ENCODE data around the gene ZFP64.
"Not testable (repeated sequence)": the region's sequence is repeated elsewhere in the genome, so short reads cannot be mapped to it uniquely, and the experiment has no call there.

ZFP64 gene

DNA sequence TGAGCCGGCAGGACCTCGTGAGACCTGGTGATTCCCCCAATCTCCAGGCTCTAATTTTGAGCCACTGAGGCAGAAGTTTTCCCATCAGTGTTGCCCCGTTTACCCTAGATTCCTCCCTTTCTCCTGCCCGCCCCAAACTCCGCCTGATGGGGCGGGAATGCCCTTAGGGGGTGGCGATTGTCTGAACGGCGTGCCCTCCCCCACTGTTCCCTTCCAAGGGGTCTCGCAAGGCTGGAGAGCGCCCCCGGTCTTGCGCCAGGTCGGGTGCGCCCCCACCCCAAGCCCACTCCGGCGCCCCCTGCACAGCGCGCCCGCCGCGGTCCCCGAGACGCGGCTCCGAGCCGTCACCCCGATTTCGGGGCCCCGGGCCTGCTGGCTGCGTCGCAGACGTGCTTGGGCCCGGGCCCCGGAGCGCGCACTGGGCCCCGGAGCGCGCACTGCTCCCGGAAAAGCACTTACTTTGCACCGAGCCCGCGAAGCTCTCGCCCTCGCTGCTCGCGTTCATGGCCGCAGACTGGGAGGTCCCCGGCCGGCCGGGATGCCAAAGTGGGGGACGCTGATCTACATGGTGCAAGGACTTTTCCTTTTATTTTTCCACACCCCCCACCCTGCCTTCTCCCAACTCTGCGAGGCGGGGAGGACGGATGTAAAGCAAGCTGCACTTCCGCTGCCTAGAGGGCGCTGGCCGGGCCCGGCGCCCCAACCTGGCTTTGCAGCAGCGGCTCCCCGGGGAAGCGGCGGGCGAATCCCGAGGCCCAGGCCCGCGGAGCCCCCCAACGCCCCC lies at the start of gene ZFP64:
Gene ZFP64 (minus strand): TSS at position 648 of the 784 bp plus-strand sequence. CDS start 143 bp downstream, at position 505.
- DNase-seq (ENCODE audit: low read depth in 2 of 2): peak; percentile 48 to 57

DNA sequence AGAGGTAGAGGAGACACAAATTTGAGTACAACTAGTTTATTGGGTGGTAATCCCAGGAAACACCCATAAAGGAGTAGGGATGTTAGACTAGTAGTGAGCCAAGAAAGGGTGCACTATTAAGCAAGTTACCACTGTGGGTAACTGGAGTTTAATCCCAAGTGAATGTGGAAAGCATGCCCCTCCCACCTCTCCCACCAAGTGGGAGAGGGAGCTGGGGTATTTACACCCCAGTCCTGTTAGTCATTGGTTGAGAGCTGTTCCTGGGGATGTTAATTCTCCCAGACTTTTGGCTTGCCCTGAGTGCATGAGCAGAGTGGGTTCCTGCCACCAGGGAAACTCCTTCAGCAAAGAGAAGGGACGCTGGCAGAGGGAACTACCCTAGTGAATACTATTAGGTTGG lies 49.2 kb upstream of the ZFP64 start:
- DNase-seq (ENCODE audit: low read depth in 2 of 2): no peak

DNA sequence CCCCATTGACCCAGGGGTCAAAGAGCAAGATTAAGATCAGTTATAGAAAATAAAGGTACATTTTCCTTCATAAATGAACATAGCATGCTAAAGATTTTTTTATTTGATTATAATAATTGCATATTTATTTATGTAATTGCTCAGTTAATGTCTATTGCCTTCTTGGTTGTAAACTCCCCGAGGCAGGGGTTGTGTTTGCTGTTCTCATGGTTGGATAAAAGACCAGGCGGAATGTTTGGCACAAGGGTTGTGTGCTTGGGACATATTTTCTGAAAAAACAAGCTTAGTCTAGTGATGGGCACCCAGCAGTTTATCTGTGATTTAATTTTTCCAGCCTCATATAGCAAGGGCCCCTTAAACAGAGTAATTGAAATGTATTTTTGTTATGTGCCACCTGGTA lies 47.5 kb upstream of the ZFP64 start:
- DNase-seq (ENCODE audit: low read depth in 2 of 2): no peak

DNA sequence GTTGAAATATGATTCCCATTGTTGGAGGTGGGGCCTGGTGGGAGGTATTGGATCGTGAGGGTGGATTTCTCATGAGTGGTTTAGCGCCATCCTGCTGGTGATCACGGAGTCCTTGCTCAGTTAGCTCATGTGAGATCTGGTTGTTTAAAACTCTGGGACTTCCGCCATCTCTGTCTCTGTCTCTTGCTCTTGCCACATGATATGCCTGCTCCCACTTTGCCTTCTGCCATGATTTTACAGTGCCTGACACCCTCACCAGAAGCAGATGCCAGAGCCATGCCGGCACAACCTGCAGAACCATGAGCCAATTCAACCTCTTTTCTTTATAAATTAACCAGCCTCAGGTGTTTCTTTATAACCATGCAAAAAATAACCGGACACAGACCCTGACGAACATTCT lies 44.7 kb upstream of the ZFP64 start:
- no peak for DNase-seq (ENCODE audit: low read depth in 2 of 2)

DNA sequence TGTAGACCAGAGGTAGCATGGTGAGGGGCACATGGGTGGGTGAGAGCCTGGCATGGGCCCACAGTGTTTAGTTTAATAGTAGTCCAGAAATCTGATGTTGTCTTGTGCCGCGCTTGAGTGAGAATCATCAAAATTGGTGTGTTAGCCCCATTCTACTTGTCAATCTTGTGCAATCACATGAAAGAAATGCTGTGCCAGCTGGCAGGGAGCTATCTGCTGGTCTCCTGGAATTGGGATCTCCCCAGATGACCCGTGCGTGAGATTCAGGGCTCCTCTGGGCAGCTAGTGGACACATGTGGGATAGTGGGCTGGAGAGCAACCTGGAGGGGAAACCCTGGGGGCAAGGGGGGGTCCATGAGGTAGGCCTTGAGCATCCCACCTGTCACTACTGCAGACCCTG lies 43.5 kb upstream of the ZFP64 start:
- DNase-seq (ENCODE audit: low read depth in 2 of 2): no peak

DNA sequence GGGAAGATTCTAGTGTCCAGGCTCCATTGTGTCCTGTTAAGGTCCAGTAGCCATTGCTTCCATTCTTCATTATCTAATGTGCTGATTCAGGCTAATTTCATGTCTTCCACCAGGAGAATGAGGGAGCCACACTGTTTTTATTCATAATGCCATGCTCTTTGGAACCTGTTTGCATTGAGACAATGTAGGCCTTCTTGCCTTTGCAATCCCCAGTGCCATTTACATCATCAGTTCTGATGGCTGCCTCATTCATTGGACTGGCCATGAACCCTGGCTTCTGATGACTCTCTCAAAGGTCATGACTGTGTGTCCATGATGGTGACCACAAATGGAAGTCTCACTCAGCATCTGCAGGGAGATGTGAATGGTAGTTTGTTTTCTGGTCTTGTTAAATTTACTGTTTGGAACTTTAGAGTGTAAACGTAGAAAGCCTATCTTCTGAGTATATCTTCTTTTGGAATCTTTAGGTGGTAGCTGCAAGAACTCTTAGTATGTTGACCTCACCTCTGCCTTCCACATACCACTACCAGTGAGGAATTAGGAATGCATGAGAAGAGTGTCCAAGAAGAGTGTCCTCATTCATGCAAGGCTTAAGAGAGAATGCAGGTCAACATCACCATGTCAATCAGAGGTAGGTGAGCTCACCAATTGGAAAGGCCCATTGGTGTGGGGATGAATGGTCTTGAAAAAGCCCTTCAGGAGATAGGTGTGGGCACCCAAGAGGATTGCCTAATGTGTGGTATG lies 42.9 kb upstream of the ZFP64 start:
- no peak for DNase-seq (ENCODE audit: low read depth in 2 of 2)

DNA sequence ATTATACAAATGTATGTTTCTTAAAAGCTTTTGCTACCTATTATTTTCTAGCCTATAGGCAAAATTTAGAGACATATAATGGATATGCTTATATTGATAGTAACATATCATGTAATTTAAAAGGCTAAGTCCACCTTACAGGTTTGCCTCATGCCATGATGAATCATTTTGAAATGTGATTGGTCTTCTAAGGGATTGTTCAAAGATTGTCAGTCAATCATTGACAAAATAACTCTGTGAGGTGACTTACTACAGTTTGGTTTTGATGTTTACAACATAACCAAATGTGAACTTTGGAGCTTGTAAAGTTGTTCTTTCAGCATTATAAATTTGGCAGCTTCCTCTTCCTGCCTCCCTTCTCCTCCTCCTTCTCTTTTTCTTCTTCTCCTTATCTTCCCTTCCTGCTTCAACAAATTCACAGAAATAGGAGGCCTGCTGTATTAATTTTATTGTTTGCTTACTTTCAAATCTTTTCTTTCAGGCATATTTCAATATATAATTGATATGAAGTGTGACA lies 39.7 kb upstream of the ZFP64 start:
- no peak for DNase-seq (ENCODE audit: low read depth in 2 of 2)

DNA sequence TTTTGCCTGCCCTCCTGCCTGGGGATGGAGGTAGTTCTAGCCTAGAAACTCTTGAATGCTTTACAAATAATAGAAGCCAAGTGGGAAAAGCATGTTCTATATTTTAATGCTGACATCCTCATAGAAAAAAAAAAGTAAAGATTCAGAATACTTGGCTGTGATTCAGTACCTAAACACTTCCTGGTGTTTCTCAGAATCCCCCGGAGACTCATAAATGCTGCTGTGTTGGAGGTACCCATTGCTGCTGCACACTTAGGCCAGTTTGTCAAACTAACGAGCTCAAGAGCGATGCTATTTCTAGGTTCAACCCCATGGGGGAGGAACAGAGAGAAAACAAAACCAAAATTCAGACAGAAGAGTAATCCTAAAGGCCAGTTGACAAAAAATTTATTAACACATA lies 38.8 kb upstream of the ZFP64 start:
- no peak for DNase-seq (ENCODE audit: low read depth in 2 of 2)

DNA sequence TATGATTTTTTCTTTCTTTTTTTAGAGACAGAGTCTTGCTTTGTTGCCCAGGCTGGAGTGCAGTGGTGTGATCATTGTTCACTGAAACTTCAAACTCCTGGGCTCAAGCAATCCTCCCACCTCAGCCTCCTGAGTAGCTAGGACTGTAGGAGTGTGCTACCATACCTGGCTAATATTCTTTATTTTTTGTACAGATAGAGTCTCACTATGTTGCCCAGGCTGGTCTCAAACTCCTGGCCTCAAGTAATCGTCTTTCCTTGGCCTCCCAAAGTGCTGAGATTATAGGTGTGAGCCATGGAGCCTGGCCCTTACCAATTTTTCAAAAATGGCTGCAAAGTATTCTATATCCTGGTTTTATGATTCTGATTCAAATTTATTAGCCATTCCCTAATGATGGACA lies 37.8 kb upstream of the ZFP64 start:
- not testable (repeated sequence) for DNase-seq (ENCODE audit: low read depth in 2 of 2)

DNA sequence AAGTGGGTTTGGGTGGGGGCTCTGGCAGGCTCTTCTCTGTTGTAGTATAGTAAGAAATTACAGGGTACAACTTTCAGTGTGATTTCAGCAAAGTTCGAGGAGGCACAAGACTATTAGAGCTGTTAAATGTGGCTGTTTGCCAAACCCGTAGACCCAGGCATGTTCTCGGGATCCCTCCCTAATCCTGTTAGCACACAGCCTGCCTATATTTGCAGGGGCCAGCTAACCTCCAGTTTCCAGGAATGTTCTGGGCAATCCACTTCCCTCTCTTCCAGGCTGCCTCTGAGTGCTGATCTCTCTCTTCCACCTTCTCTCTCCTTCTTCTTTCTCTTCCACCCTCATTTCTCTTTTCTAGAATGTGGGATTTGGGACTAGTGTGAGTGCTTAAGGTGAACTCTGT lies 34.8 kb upstream of the ZFP64 start:
- DNase-seq (ENCODE audit: low read depth in 2 of 2): no peak

DNA sequence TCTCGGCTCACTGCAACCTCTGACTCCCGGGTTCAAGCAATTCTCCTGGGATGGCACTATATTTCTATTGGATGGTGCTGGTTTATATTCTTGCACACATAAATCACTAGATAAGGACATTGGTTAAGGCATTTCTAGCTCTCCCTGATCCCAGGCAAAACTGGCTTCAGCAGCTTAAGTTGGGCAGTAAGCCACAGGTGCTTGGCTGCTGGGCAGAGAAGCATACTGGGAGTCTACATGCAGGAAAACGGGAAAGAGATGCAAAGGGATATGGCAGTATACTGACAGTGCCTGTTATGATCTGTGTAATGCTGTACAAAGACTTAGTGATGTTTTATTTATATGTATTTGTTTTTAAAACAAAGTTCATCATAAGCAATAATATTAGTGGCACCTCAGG lies 33.3 kb upstream of the ZFP64 start:
- no peak for DNase-seq (ENCODE audit: low read depth in 2 of 2)

DNA sequence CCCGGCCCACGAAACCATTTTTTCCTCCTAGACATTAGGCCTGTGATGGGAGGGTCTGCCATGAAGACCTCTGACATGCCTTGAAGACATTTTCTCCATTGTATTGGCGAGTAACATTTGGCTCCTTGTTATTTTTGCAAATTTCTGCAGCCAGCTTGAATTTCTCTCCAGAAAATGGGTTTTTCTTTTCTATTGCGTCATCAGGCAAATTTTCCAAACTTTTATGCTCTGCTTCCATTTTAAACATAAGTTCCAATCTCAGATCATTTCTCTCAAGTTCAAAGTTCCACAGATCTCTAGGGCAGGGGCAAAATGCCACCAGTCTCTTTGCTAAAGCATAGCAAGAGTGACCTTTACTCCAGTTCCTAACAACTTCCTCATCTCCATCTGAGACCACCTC lies 29.8 kb upstream of the ZFP64 start:
- not testable (repeated sequence) for DNase-seq (ENCODE audit: low read depth in 2 of 2)

DNA sequence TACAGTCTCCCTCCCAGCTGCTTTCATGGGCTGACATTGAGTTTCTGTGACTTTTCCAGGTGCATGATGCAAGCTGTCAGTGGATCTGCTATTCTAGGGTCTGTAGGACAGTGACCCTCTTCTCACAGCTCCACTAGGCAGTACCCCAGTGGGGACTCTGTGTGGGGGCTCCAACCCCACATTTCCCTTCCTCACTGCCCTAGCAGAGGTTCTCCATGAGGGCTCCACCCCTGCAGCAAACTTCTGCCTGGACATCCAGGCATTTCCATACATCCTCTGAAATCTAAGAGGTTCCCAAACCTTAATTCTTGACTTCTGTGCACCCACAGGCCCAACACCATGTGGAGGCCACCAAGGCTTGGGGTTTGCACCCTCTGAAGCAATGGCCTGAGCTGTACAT lies 29.3 kb upstream of the ZFP64 start:
- DNase-seq (ENCODE audit: low read depth in 2 of 2): not testable (repeated sequence)

DNA sequence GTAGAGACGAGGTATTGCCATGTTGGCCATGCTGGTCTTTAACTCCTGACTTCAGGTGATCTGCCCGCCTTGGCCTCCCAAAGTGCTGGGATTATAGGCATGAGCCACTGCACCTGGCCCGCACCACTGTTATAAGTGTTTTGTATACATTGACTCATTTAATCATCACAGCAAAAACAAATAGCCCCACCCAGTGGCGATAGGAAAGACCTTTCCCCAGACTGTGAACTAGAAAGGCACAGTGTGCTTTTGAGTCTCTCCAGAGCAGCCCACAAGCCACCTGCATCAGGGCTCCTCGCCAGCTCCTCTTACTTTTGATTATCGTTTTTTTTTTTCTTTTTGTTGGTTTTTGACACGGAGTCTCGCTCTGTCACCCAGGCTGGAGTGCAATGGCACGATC lies 27.9 kb upstream of the ZFP64 start:
- no peak for DNase-seq (ENCODE audit: low read depth in 2 of 2)

DNA sequence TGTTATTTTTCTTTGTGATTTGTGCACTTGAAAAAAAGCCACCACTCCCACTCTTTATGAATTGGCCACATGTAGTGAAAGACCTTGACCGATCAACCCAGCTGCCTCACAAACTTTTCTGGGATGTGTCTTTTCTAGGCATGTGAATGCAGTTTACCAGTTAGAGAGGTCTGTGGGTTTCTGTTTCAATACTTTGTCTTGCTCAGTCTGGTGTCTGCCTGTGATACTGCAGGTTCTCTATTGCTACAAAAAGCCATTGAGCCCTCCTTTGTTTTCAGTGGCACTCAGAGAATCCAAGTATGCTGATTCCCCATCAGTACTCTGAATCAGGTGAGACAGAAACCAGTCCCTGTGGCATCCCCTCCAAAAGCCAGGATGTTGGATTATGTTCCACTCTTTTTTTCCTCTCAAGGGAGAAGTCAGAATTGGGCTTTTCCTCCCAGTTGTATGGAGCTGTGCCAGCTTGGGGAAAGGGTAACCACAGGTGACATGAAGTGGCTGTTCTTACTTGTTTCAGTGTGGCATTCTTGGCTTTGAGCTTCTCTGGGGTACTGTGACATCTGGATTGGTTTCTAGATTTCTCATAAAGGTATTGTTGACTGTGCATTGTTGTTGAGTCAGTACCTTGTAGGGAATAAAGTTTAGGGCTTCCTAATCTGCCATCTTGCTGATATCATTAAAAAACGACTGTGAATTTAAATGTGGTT lies 26.3 kb upstream of the ZFP64 start:
- no peak for DNase-seq (ENCODE audit: low read depth in 2 of 2)

DNA sequence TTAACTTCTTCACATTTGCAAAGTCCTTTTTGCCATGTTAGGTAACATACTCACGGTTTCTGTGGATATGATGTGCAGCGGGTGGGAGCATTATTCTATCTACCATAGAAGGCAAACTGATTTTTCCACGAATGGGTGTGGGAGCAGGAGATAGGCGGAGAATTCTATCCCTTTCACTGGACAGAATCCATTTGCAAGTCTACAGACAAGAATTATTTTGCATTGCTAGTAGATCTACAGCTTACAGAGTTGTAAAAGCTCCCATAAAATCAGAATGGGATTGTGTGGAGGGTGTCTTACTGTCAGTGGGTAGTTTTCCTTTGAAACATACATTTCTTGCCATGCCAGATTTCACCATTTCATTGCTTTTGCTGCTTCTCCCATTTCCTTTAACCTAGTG lies 22.4 kb upstream of the ZFP64 start:
- no peak for DNase-seq (ENCODE audit: low read depth in 2 of 2)

DNA sequence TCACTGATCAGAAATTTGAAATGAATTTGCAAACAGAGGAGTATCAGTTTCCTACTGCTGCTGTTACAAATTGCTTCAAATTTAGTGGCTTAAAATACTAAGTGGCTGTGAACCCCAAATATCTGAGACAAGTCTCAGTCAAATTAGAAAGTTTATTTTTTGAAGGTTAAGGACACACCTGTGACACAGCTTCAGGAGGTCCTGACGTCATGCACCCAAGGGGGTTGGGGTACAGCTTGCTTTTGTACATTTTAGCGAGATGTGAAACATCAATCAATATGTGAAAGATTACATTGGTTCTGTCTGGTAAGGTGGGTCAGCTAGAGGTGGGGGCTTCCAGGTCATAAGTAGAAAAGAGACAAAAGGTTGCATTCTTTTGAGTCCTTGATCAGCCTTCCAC lies 21.4 kb upstream of the ZFP64 start:
- no peak for DNase-seq (ENCODE audit: low read depth in 2 of 2)

DNA sequence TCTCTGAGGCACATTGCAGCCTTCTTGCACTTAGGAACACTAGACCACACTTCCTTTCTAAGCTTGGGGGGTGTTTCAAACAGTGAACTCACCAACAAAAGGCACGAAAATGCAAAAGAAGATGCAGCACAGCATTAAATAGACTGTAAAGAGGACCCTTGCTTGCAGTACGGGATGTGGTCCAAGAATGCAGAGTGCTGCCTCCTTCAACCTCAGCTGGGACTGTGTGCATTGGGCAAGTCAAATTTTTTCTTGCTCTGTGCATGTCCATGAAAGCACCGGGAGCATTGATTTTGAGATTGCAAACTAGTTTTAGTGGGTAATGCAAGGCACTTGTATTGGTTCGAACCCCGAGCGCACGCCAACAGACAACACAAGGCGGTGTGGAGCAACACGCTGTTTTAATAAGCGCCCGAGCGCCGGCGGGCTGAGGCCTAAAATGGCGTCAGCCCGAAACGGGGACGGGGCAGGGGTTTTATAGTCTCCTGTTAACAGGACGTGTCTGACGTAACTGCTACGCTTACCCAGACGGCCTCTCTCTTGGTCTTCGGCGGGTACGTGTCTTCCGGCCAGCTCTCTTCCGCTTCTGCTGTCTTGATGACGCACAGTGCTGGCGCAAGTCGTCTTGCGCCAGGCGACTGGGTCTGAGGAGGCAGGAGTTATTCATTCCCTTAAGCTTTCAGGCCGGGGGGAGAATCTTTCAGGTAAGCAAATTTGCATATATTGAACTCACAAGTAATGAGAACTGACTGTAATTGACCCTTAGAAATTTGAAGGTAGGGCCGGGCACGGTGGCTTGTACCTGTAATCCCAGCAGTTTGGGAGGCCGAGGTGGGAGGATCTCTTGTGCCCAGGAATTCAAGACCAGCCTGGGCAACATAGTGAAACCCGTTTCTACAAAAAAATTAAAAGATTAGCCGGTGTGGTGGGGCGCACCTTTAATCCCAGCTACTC lies 18.7 kb upstream of the ZFP64 start:
- DNase-seq (ENCODE audit: low read depth in 2 of 2): no peak

DNA sequence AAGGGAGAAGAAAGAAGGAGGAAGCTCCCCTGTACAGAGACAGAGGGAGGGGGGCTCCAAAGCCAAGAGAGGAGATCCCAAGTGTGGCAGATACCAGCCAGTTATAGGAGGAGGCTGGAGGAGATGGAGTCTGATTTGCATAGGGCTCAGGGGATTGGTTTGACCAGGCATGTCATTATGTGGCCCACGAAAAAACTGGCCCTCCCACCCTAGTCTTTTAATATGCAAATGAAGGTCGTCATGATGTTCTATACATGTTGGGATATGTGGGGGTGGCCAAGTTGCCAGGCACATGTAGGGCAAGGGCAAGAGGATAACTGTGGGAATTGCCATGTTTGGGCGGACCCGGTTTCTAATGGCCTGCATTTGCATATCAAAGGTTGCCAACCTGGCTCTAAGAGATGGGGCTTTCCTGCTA lies 17.6 kb upstream of the ZFP64 start:
- DNase-seq (ENCODE audit: low read depth in 2 of 2): no peak

DNA sequence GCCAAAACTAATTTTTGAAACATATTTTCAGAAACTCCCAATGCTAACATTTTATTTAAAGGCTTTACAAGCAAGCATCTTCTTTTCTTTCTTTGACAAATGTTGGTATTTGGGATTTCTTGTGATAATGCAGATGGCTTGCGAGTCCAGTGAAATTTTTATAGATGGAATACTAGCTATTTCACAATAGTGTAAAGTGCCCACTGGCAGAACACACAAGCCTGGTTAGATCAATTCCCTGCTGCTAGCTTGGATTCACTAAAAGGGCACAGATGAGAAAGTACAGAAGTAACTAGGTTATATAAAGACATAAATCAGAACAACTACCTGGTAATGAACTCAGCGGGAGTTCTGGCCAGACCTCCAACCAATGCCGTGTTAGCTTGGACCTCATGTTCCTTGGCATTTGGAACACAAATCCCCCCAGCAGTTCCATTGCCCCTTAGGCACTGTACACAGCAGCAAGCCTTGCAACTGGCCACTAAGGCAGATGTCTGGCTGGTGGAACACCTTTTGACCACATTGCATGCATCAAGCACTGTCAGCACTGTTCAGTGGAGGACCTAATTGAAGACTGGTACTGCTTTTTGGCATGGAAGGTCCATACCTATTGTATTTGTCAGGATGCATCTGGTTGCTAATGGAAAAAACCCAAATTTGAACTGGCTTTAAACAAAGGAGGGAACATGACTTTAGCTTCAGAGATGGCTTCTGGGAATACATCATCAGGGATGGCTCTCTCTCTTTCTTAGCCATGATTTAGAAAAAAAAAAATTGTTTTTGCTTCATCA lies 15.6 kb upstream of the ZFP64 start:
- DNase-seq (ENCODE audit: low read depth in 2 of 2): no peak

DNA sequence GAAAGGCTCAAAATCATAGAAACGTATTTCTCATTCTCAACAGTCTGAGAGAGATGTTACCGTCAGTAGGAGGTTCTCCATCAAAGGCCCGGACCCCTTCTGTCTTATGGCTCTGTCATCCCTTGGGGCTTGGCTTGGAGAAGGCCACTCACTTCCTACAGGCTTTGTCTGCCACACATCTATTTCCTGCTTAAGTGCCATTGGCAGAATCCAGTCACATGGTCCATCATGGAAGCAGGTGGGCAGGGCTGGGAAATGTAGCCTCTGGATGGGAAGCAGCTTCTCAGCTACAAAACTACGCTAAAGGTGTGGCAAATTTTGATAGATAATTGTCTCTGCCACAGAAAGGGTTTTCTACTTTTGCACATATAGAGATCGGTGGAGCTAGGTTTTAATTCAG lies 12.6 kb upstream of the ZFP64 start:
- no peak for DNase-seq (ENCODE audit: low read depth in 2 of 2)

All from stimulated activated CD4-positive, alpha-beta T cell treated with anti-CD3 and anti-CD28 coated beads, Interleukin-12 subunit alpha, Interleukin-12 subunit beta, amount 100 ng/mL, for 24 hours (primary cell).